DOHH2 (cell line): ENCODE results near the gene FKBP1A.

ENCODE experiments used
- H3F3A ChIP-seq: fragments of 200-600 bp; sonication (generic), shearing (Covaris generic); 2 replicates; pipeline ENCODE4 v1.6.0; 2016; ENCODE audit warnings: antibody characterized with exemption, mild to moderate bottlenecking; ENCODE audit not compliant: control insufficient read depth, insufficient read depth
- H3K27ac ChIP-seq: fragments of 200-600 bp; sonication (generic); 2 replicates; pipeline ENCODE4 v1.5.1; 2014; ENCODE audit warnings: low read depth, mild to moderate bottlenecking, low read length, moderate library complexity
- H3K27me3 ChIP-seq: fragments of 200-600 bp; sonication (generic); 2 replicates; pipeline ENCODE4 v1.6.1; 2014; ENCODE audit warnings: mild to moderate bottlenecking, low read length, mixed read lengths; ENCODE audit not compliant: control insufficient read depth
- H3K36me3 ChIP-seq: fragments of 200-600 bp; sonication (generic); 2 replicates; pipeline ENCODE4 v1.6.1; 2014; ENCODE audit warnings: mild to moderate bottlenecking, low read length, moderate library complexity, mixed read lengths; ENCODE audit not compliant: control insufficient read depth
- H3K4me1 ChIP-seq: fragments of 200-600 bp; sonication (generic); 2 replicates; pipeline ENCODE4 v1.6.1; 2014; ENCODE audit warnings: mild to moderate bottlenecking, low read length, mixed read lengths; ENCODE audit not compliant: control insufficient read depth
- H3K4me2 ChIP-seq: fragments of 200-600 bp; sonication (generic); 2 replicates; pipeline ENCODE4 v1.6.0; 2014; ENCODE audit warnings: mild to moderate bottlenecking, low read length, moderate library complexity
- H3K4me3 ChIP-seq: fragments of 200-600 bp; sonication (generic); 2 replicates; pipeline ENCODE4 v1.5.1; 2014; ENCODE audit warnings: mild to moderate bottlenecking, low read length, mixed read lengths
- H3K79me2 ChIP-seq: fragments of 200-600 bp; sonication (generic); 2 replicates; pipeline ENCODE4 v1.6.1; 2014; ENCODE audit warnings: mild to moderate bottlenecking, low read length, mixed read lengths; ENCODE audit not compliant: control insufficient read depth
- H3K9me2 ChIP-seq: fragments of 200-600 bp; sonication (generic); replicated peaks from 2 replicates; pipeline ENCODE4 v1.6.1; 2014; ENCODE audit warnings: mild to moderate bottlenecking, low read length, mixed read lengths; ENCODE audit not compliant: control insufficient read depth
- H3K9me3 ChIP-seq: fragments of 200-600 bp; sonication (generic); 2 replicates; pipeline ENCODE4 v1.6.1; 2014; ENCODE audit warnings: antibody characterized with exemption, low read length, mixed read lengths; ENCODE audit not compliant: control insufficient read depth, insufficient read depth
- H4K20me1 ChIP-seq: fragments of 200-600 bp; sonication (generic); 2 replicates; pipeline ENCODE4 v1.6.0; 2014; ENCODE audit warnings: low read depth, mild to moderate bottlenecking, antibody characterized with exemption, low read length, moderate library complexity; ENCODE audit not compliant: control insufficient read depth, insufficient read depth
- EZH2phosphoT487 ChIP-seq: fragments of 200-600 bp; sonication (generic); IDR thresholded peaks from 2 replicates; pipeline ENCODE4 v1.6.1; 2017; ENCODE audit warnings: borderline replicate concordance, mild to moderate bottlenecking, antibody characterized with exemption, low read length, moderate library complexity, mixed read lengths
- TF ChIP-seq, protein P1 (sequence below): fragments of 200-600 bp; sonication (generic); IDR thresholded peaks from one replicate; pipeline ENCODE4 v1.5.1; 2014; ENCODE audit warnings: antibody characterized with exemption, mild to moderate bottlenecking, low read depth, low read length; ENCODE audit not compliant: poor library complexity, severe bottlenecking

The FKBP1A gene

DNA sequence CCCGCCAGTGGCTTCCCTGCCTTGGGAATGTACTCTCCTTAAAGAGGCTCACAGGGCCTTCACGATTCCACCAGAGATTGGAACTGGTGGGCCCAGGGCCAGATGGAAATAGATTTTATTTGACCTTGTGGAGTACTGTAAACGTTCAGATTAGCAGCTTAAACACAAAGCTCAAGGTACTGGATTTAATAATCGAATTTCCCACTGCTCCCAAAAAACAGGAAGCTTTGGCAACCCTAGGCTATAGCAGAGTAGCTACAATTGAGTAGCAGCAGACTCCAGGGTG lies 71.3 kb downstream of the FKBP1A start:
- peaks cover 16% of the 10 kb centered on the region for H3K4me1 ChIP-seq
- H3K27me3 ChIP-seq, result peaks cover 13% of the 10 kb centered on the region
- peaks cover 5% of the 10 kb centered on the region for H3K36me3 ChIP-seq
- H3K79me2 ChIP-seq, result peaks cover 14% of the 10 kb centered on the region
- H3K9me3 ChIP-seq, result no peaks in the 10 kb centered on the region
- no peak overlapping the region for H3K4me3 ChIP-seq
- no peak for TF ChIP-seq EZH2phosphoT487
- TF ChIP-seq, protein P1, sequence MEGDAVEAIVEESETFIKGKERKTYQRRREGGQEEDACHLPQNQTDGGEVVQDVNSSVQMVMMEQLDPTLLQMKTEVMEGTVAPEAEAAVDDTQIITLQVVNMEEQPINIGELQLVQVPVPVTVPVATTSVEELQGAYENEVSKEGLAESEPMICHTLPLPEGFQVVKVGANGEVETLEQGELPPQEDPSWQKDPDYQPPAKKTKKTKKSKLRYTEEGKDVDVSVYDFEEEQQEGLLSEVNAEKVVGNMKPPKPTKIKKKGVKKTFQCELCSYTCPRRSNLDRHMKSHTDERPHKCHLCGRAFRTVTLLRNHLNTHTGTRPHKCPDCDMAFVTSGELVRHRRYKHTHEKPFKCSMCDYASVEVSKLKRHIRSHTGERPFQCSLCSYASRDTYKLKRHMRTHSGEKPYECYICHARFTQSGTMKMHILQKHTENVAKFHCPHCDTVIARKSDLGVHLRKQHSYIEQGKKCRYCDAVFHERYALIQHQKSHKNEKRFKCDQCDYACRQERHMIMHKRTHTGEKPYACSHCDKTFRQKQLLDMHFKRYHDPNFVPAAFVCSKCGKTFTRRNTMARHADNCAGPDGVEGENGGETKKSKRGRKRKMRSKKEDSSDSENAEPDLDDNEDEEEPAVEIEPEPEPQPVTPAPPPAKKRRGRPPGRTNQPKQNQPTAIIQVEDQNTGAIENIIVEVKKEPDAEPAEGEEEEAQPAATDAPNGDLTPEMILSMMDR, result no peak
- H3K4me2 ChIP-seq, result no peak overlapping the region
- no peak overlapping the region for H3K27ac ChIP-seq
- no peaks in the 10 kb centered on the region for H3K9me2 ChIP-seq
- peaks cover under 1% of the 10 kb centered on the region for H4K20me1 ChIP-seq
- no peaks in the 10 kb centered on the region for H3F3A ChIP-seq

DNA sequence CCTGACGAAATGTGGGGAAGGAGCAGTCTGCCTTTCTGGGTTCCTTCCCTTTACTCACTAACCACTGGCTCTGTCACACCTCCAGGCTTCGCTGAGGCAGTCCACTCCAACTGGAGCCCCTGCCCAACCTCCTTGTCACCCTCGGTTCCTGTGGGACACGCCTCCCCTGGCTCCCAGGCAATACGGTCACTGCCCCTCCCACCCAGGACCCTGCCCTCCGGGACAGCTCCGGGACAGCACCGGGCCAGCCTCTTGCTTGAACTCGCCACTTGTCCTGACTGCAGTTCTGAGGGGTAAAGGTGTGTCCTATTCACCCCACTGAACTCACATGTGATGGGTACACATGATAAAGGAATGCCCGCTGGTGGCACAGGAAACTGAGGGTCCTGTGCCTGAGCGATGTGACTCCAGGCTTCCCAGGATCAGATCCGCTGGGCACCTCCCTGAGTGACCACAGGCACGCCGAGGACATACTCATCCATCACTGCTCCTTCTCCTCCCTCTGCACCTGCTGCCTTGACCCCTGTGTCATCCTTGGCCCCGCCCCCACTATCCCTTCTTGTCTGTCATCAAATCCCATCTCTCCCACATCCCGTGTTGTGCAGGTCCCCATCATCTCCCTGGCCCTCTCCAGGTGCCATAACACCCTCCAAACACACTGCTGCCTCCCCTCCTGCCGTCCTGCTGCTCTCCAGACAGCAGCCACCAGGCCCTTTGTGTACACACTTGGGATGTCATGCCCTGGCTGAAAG lies 71.8 kb downstream of the FKBP1A start:
- no peaks in the 10 kb centered on the region; the same call in 1 of the 2 replicates for H4K20me1 ChIP-seq
- no peak overlapping the region for H3K27ac ChIP-seq
- no peaks in the 10 kb centered on the region for H3K9me2 ChIP-seq
- peaks cover 3% of the 10 kb centered on the region; the same call in 1 of the 2 replicates for H3K36me3 ChIP-seq
- no peaks in the 10 kb centered on the region for H3K9me3 ChIP-seq
- H3K27me3 ChIP-seq, result peaks cover 15% of the 10 kb centered on the region
- peaks cover 9% of the 10 kb centered on the region for H3K79me2 ChIP-seq
- no peaks in the 10 kb centered on the region for H3F3A ChIP-seq
- no peak overlapping the region for H3K4me3 ChIP-seq
- H3K4me1 ChIP-seq, result peaks cover 11% of the 10 kb centered on the region
- TF ChIP-seq EZH2phosphoT487, result no peak
- TF ChIP-seq, protein P1, result no peak
- H3K4me2 ChIP-seq, result no peak overlapping the region

DNA sequence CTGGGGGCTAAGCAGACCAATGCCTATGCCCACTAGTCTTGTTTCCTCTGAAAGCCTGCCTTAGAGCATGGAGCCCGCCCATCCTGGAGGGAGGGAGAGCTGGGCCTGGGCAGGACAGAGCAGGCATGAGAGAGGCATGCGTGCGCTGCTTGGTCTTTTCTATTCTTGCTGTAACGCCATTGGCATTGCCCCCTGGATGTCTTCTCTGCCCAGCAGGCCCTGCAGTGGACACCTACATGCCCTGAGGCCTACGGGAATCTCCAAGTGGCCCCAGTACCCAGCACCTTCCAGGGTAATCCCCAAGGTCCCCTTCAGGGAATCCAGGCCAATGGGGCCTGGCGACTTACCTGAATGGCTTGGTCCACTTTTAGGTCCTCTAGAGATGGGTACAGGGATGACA lies 72.8 kb downstream of the FKBP1A start:
- peaks cover 9% of the 10 kb centered on the region for H3K4me1 ChIP-seq

More for the DNA sequence above, 72.8 kb downstream of the FKBP1A start:
- Histone ChIP-seq H3K27me3 (peaks cover 18% of the 10 kb centered on the region), H3K36me3 (no peaks in the 10 kb centered on the region), H3F3A (no peaks in the 10 kb centered on the region), H3K79me2 (no peaks in the 10 kb centered on the region), H3K9me3 (no peaks in the 10 kb centered on the region), H3K9me2 (no peaks in the 10 kb centered on the region), H3K4me3 (no peak overlapping the region), H4K20me1 (no peaks in the 10 kb centered on the region), H3K27ac (no peak overlapping the region), H3K4me2 (no peak overlapping the region)
- TF ChIP-seq EZH2phosphoT487, result no peak
- TF ChIP-seq, protein P1, result no peak
